ENCODE results near the gene TBC1D8.
A peak's percentile ranks its signal among the peaks of the same experiment; 100 is the strongest.

Gene TBC1D8

DNA sequence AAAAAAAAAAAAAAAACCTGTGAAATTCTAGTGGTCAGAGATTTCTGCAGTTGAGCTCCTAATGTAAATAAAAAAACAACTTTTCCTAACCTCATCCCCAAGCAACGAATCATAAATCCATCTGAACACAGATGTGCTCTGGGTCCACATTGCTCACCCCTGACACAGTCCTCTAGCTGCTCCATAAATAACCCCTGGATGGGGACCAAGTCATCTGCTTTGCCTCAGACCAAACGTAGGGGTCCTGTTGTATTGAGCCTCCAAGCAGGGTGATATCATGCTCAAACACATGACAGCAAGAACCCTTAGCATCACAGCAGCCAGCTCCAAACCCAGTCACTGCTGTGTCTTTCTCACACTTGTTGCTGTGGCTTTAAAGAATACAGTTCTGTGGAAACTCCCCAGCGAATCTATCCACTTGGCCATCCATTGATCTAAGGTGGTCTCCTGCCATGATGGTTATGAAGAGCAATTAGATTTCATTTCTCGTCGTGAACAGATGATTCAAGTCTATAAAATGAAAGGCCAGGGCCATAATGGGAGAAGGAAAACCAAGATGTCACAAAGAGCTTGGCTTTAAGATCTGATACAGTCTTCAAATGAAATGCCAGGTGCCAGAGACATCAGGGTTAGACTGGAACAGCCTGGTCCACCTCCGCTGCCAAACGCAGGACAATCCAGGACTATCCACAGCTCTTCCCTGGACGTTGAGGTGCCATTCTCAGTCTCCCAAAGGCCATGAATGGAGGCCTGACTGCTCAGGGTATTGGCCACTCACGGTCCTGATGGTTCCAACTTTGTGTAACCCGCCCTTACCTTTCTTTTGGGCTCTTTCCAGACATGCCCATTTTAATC lies 39.0 kb downstream of the TBC1D8 start:
- no peak for DNase-seq

DNA sequence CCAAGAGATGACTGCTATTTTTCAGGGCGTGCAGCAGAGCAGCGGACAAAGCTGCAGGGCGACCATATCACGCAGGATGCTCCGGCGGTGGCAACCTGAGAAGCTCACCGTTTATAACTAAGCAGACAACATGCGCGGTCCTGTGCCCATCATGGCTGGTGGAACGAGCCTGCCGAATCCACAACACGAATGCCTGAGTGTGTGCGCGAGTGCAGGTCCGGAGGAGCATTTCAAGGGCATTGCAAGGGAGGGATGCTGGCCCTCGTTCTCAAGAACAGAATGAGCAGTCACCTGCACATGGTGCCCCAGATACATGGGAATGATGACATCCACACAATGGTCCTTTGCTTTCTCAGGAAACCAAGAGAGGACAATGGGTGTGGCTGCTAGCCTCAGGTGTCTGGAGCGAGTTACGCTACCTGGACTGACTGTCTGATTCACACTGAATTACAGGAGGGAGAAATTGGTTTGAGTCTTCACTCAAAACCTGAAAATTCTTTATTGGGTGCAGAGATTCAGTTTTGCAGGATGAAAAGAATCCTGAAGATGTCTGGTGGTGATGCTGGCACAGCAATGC lies 39.8 kb downstream of the TBC1D8 start:
- DNase-seq: no peak

DNA sequence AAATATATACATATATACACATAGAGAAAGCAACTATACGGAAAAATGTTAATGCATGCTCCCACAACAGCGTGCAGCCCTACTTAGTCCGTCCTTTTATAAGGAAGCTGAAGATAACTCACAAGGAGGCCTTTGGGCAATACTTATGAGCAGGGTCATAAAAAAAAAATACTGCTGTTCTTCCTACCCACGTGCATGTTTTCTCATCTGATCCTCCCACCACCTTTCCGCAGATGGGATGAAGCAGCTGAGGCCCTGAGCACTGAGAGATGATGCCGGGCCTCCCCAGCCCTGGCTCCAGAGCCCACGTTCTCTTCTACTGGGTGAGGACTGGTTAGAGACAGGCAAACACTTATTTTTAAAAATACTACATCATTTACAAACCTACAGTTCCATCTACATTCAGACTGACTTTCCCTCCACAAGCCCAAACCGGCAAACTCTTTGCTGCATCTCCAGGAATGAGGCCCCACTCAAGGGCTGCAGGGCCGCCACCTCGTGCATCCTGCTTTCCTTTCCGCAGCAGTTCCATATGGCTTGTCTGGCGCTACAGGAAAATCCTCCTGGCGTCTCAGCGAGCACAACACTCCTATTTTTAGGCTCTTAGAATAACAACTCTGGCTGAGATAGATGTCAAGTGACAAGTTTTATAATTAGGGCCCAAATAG lies 41.6 kb downstream of the TBC1D8 start:
- DNase-seq: peak in 1 of 14 donors; percentile 70

DNA sequence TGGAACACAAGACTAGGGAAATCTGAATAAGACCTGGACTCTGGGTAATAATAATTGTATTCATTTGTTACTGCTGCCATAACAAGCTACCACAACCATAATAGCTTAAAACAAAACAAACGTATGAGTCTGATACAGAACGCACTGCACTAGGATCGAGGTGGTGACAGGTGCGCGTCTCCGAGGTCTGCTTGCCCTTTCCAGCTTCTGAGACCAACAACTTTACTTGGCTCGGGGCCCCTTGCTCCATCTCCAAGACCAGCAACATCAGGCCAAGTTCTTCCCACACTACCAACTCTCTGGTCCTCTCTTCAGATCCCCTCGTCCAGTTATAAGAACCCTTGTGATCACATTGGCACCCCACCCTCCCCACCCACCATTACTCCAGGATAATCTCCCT lies 42.8 kb downstream of the TBC1D8 start:
- no peak for DNase-seq

DNA sequence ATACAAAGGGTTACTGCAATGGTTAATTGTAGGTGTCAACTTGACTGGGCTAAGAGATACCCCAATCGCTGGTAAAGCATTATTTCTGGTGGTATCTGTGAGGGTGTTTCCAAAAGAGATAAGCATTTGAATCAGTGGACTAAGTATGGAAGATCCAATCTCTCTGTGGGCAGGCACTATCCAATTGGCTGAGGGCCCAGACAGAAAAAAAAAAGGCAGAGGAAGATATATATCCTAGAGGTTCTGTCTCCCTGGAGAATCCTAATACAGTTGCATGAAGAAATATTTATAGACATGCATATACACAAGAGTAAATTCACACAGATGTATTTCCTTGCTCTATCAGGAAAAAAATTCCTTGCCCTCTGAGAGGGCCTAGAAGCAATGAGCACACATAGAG lies 43.9 kb downstream of the TBC1D8 start:
- DNase-seq: no peak

DNA sequence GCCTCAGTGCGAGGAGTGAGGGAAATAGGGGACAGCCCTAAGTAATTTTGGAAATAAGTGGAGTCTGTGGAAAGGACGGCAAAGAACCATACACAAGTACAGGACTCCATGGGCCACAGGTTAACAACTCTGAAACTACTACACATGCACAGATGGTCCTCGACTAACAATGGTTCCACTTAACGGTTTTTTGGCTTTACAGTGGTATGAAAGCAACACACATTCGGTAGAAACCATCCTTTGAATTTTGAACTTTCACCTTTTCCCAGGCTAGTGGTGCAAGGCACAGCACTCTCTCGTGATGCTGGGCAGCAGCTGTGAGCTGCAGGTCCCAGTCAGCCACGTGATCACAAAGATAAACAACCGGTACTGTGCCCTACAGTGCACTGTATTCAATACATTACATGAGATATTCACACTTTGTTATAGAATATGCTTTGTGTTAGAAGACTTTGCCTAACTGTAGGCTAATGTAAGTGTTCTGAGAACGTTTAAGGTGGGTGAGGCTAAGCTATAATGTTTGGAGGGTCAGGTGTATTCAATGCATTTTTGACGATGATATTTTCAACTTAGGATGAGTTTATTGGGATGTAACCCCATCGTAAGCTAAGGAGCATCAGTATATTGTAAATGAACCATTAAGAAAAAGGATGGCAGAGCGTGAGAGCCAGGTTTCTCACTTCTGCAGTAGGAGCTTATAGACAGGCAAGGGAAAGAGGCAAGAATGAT lies 44.6 kb downstream of the TBC1D8 start:
- DNase-seq: no peak

DNA sequence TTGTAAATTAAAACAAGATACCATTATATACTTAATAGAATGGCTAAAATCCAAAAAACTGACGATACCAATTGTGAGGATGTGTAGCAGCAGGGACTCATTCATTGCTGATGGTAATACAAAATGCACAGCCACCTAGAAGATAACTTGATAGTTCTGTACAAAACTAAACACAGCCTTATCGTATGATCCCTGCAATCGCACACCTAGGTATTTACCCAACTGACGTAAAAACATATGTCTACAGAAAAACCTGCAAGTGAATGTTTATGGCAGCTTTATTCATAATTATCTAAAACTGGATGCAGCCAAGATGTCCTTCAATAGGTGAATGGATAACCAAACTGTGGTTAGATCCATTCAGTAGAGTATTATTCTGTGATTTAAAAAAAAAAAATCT lies 45.5 kb downstream of the TBC1D8 start:
- DNase-seq: no peak

DNA sequence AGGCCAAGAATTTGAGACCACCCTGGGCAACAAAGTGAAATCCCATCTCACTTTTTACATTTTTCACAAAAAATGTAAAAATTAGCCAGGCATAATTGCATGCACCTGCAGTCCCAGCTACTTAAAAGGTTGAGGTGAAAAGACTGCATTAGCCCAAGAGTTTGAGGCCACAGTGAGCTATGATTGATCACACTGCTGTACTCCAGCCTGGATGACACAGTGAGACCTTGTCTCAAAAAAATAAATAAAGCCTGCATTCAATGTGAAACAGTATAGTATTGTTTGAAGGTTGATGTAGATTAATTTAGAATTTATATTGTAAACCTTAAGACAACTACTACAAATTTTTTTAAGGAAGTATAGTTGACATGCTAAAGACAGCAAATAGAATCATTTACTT lies 53.5 kb downstream of the TBC1D8 start:
- DNase-seq: no peak

DNA sequence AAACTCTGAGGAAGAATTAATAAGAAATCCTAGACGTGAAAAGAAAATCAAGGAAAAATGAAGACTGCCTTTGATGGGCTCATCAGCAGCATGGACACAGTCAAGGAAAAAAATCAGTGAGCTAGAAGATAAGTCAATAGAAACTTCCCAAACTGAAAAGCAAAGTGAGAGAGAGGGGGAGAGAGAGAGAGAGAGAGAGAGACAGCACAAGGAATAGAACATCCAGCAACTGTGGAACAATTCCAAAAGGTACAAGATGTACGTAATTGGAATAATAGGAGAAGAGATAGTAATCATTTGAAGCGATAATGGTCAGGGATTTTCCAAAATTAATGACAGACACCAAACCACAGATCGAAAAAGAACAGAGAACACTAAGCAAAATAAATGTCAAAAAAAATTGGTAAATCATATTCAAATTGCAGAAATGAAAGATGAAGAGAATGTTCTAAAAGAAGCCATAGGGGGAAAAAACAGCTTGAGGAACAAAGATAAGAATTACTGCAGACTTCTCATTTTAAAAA lies 54.5 kb downstream of the TBC1D8 start:
- no peak for DNase-seq

DNA sequence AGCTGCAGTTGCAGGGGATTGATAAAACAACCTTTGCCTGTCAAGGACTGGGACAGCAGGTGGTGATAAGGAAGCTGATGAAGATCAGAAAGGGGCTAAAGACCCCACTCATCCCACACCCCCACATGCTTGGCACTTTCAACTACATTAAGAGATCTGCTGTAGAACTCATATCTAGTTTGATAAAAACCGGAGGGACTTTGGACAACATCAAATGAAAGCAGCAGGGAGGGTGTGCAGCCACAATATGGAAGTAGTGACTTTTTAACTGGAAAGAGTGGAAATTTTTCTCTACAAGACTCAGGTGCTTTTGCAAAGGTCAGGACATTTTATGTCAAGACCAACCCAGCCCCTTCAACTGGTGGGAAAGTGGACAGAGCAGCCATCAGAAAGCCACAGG lies 56.8 kb downstream of the TBC1D8 start:
- DNase-seq: no peak

DNA sequence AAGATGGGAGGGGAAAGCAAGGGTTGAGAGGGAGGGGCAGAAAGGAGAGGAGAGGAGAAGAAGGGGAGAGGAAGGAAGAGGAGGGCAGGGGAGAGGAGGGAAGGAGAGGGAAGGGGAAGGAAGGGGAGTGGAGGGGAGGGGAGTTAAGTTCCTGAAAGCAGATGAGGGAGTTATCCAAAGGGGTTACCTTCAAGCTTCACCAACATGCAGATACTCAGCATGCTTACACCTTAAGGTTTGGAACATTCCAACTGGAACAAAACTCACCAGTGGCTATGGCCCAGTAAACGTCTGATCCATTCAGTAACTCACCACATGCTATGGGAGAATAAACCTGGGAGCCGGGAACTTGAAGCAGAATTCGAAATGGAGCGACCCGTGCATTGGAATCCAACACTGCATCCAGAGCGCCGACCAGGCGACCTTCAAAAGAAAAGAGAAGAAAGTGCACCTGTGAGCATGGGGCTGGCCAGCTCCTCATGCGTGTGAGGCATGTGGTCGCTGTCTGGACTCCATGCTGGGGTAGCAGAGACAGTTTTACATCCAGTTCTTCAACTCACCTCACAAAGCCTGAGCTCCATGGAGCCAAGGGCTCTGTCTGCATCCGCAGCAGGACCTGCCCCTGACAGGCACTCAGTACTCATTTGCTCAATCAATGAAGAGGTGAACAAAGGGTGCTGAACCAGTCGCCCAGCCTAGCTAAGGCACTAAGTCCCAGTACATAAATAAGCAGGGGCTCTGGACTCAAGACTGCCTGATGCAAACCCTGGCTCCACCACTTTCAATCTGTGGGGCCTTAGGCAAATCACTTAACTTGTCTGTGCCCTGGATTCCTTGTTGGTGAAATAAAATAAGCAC lies 61.0 kb downstream of the TBC1D8 start:
- no peak for DNase-seq

DNA sequence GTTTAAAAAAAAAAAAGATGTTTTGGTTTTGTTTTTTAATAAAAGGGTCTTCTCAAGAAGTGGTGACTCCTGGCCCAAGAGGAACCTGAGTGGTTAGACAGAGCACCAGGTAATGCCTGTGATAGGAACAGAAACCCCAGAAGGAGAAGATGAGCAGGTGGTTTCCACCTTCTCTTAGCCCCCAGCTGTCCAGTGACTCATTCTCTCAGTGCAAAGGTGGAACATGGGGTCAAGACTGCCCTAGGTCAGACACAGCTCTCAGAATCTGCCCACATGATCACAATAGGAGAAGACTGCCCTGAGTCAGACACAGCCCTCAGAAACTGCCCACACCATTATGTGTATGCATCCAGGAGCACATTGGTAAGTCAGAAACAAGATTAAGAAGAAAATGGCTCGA lies 61.8 kb downstream of the TBC1D8 start:
- DNase-seq: no peak

DNA sequence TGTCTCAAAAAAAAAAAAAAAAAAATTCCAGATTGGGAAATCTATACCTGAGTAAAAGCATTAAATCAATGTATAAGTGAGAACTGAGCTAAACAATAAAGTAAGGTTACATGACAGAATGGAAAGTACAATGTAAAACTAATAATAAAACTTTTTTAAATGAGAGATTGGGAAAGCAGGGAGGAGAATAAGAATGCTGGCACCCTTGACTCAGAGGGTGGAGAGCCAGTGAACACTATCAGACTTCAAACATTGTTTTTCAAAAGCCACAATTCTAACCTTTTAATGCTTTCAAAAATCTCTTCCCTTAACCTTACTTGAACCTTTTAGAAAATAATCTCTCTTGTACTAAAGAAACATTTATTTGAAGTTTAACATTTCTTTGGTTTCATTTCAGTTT lies 63.5 kb downstream of the TBC1D8 start:
- DNase-seq: no peak

DNA sequence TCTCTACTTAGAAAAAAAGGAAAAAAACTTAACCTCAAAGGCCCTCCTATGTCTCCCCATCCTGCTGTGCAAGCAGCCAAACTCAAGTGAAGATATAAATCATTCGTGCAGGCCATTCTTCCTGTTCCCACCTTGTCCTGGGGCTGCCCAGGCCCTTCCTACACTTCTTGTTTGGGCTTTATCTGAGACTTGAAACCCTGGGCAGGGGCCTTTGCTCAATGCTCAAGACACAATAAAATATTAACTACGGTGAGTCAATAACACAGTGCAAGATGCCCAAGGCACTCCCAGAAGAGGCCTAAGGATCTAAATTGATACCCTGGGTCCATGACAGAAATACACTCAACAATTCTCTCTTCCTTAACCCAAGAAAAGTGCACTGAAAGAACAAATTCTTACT lies 67.6 kb downstream of the TBC1D8 start:
- DNase-seq: no peak

DNA sequence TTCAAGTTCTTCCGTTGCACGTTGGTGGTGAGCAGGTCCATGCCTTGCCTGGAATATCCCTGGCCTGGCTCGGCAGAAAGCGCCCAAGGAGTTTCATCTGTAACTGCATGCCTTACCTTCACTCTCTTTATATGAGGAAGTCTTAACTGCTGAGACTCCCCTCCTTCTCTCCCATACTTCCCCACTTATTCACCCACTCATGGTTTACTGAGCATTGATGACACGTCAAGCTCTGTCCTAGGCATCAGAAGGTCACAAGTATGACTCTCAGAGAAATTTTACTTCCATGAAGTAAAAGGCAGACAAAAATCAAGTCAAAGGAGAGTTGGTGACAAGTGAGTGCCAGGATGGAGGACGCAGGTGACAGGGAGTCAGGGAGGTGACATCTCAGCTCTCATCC lies 68.2 kb downstream of the TBC1D8 start:
- no peak for DNase-seq

DNA sequence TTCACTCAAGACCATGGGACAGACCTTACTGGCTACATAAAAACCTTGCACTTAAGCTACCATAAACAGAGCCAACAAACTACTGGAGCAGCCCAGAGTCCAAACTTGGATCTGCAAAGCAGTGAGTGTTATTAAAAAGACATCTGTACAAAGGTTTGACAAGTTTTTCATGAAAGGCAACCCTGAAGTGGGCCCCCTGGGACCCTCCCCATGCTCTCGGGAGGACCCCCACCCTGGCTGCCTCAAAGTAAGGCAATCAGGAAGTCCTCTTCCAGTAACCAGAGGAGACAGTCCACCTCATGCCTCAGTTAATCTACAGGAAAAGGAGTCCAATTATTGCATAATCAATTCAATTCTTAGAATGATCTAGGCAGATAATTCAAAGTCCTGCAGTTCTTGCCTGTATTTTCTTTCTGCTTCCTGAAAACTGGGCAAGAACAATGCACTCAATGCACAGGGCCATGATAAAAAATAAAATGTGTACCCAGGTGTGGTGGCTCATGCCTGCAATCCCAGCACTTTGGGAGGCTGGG lies 69.7 kb downstream of the TBC1D8 start:
- no peak for DNase-seq

DNA sequence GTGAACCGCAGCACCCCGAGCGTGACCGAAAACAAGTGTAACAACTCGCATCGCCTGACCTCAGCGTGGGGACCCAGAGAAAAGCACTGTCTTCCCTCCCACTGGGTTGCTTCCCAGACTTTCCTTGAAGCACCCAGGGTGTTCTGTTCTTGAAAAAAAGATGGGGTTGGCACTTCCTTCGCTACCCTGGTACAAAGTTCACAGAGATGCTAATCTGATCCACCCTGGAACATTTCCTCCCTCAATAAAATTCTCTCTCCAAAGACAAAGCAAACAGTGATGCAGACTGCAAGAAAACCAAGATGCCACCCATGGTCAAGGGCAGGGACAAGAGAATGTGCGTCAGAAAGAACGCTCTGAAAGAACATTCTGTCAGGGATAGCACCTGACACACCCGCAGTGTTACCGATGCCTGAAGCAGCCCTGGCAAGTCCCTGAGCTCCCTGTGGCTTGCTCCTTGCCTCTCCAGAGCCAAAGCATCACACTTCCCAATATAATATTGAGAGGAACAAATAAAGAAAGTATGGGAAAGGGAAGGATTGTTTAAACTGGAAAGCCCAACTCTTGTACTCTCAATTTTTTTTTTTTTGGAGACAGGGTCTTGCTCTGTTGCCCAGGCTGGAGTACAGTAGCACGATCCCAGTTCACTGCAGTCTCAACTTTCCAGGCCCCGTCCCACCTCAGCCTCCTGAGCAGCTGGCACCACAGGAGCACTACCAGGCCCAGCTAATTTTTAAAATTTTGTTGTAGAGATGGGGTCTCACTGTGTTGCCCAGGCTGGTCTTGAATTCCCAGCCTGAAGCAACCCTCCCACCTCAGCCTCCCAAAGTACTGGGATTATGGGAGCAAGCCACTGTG lies 70.7 kb downstream of the TBC1D8 start:
- no peak for DNase-seq

DNA sequence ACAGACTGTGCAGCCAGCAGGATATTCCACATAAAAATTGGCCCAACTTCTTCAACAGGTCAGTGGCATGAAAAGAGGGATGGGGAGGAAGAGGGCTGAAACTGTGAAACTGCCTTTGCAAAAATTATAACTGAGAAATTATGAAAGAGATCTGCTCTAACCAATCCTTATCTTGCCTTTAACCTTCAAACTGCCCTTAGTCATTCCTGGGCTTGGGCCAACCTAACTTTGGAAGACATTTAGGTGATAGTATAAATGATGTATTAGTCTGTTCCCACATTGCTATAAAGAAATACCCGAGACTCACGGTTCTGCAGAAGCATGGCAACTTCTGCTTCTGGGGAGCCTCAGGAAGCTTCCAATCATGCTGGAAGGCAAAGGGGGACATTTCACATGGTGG lies 74.6 kb downstream of the TBC1D8 start:
- no peak for DNase-seq

DNA sequence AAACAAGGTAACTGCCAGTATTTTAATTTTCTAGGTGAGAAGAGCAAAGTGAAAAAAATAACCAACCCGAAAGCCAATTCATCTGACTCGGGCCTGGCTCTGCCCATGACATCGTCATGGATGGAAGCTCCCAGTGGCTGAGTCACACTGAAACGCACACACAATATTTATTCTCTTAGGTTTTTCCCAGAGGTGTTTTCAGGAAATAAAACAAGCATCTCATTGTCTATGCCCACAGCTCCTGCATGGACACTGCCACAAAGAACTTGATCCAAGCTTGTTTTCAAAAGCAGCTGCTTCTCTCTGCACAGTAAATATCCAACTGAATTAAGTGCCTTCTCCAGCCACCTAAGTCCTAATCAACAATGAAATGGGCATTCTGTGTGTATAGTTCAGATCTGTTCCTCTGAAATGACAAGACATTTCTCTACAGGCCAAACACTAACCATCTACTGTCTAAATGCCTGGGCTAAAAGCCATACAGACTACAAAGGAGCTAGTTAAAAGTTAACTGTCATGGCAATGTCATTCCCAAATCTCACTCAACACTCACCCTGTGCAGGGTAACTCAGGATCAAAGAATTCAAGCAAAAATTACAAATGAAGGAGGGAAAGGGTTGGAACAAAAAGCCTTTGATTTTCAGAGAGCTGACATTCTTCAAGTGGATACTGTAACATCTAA lies 86.2 kb downstream of the TBC1D8 start:
- DNase-seq: peak in 2 of 14 donors; percentile 11 to 31

DNA sequence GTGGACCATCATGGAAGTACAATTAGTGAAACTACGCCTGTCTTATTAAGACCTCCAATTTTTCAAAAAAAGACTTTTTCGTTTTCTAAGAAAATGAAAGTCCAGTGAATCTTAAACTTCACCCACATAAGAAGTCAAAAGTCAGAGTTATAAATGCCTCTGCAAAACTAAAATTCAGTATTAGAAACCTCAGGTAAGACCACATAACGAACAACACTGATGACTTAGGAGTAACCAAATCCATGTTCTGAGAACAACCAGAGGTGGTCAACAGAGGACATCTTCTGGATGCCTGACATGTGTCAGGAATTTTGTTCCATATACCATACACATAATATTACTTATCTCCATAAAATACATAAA lies 86.7 kb downstream of the TBC1D8 start:
- DNase-seq: no peak

All from C1 segment of cervical spinal cord (tissue), 14 donors.